ENCODE results near the gene CALD1. TPM values are rescaled to one million over a fixed set of nuclear protein-coding genes. Genes with fewer than 3 reads are reported as not detected.

Gene CALD1
- total RNA-seq, 1 experiment from 2014 or later = 47.9 TPM

GRCh38 chr7:134767520-134768168 is 11.8 kb upstream of the CALD1 start:
- no peak for DNase-seq (ENCODE audit: low spot score)
- no peaks in the 10 kb centered on the region for H3K4me1 ChIP-seq (ENCODE audit: insufficient read depth, low read length, poor library complexity, severe bottlenecking)
- ChIA-PET CTCF (interaction anchor here (0.6 kb wide), 1 partner anchor 770 kb away, joined by 3 read pairs; no protein-coding TSS in a partner anchor), POLR2A (ENCODE audit: low non-redundant PET) (no interaction called here)
- no peaks in the 10 kb centered on the region for H3K9me3 ChIP-seq (ENCODE audit: low read depth, low read length, poor library complexity, severe bottlenecking)
- no peak overlapping the region for H3K4me3 ChIP-seq (ENCODE audit: low read depth, low read length, poor library complexity, severe bottlenecking)
- H3K27ac ChIP-seq (ENCODE audit: low read depth, low read length, poor library complexity, severe bottlenecking) = no peak overlapping the region
- no peaks in the 10 kb centered on the region for H3K27me3 ChIP-seq (replicated peaks; ENCODE audit: insufficient read depth, low read depth, low read length, poor library complexity)
- no TSS peak for BruUV-seq (replicated peaks)
- intact Hi-C loops (cut with micrococcal nuclease; ENCODE audit: unreplicated experiment) = no loop called here
- H3K36me3 ChIP-seq (ENCODE audit: insufficient read depth, low read length, poor library complexity, severe bottlenecking) = no peaks in the 10 kb centered on the region
- no peak for TF ChIP-seq EZH2 (IDR thresholded peaks at IDR 0.05; ENCODE audit: borderline replicate concordance, low read depth, low read length, poor library complexity, severe bottlenecking)
- TF ChIP-seq, protein P1, sequence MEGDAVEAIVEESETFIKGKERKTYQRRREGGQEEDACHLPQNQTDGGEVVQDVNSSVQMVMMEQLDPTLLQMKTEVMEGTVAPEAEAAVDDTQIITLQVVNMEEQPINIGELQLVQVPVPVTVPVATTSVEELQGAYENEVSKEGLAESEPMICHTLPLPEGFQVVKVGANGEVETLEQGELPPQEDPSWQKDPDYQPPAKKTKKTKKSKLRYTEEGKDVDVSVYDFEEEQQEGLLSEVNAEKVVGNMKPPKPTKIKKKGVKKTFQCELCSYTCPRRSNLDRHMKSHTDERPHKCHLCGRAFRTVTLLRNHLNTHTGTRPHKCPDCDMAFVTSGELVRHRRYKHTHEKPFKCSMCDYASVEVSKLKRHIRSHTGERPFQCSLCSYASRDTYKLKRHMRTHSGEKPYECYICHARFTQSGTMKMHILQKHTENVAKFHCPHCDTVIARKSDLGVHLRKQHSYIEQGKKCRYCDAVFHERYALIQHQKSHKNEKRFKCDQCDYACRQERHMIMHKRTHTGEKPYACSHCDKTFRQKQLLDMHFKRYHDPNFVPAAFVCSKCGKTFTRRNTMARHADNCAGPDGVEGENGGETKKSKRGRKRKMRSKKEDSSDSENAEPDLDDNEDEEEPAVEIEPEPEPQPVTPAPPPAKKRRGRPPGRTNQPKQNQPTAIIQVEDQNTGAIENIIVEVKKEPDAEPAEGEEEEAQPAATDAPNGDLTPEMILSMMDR (conservative IDR thresholded peaks at IDR 0.05; ENCODE audit: low read depth, low read length) = no peak

DNA sequence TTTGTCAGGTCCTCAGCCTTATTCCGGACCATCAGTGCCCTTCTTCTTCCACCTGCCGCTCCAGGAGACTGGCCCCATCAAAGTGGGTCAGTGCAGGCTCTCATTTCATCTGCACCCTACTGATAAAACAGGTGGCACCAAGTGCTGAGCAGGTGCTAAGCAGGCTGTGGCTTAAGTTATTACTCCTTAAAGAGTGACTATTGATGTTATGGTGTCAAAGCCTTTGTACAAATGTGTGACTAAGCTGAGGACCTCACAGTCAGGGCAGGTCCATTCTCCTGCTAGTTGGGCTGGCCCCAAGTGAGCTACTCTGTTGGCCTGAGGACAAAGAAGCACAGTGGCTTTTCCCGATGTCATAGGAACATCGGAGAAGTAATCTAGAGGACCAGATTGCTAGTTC is 11.2 kb upstream of the CALD1 start:
- DNase-seq (ENCODE audit: low spot score) = no peak
- H3K9me3 ChIP-seq (ENCODE audit: low read depth, low read length, poor library complexity, severe bottlenecking) = no peaks in the 10 kb centered on the region
- intact Hi-C loops (cut with micrococcal nuclease; ENCODE audit: unreplicated experiment) = no loop called here
- ChIA-PET CTCF (no interaction called here), POLR2A (ENCODE audit: low non-redundant PET) (no interaction called here)
- TF ChIP-seq EZH2 (IDR thresholded peaks at IDR 0.05; ENCODE audit: borderline replicate concordance, low read depth, low read length, poor library complexity, severe bottlenecking) = no peak
- TF ChIP-seq, protein P1 (conservative IDR thresholded peaks at IDR 0.05; ENCODE audit: low read depth, low read length) = no peak
- no peak overlapping the region for H3K27ac ChIP-seq (ENCODE audit: low read depth, low read length, poor library complexity, severe bottlenecking)
- H3K36me3 ChIP-seq (ENCODE audit: insufficient read depth, low read length, poor library complexity, severe bottlenecking) = no peaks in the 10 kb centered on the region
- no peaks in the 10 kb centered on the region for H3K27me3 ChIP-seq (replicated peaks; ENCODE audit: insufficient read depth, low read depth, low read length, poor library complexity)
- no peak overlapping the region for H3K4me3 ChIP-seq (ENCODE audit: low read depth, low read length, poor library complexity, severe bottlenecking)
- BruUV-seq (replicated peaks) = no TSS peak
- H3K4me1 ChIP-seq (ENCODE audit: insufficient read depth, low read length, poor library complexity, severe bottlenecking) = no peaks in the 10 kb centered on the region

GRCh38 chr7:134770676-134771075 is 8.8 kb upstream of the CALD1 start:
- ChIA-PET CTCF (no interaction called here), POLR2A (ENCODE audit: low non-redundant PET) (no interaction called here)
- H3K36me3 ChIP-seq (ENCODE audit: insufficient read depth, low read length, poor library complexity, severe bottlenecking) = no peaks in the 10 kb centered on the region
- BruUV-seq (replicated peaks) = no TSS peak
- no peaks in the 10 kb centered on the region for H3K9me3 ChIP-seq (ENCODE audit: low read depth, low read length, poor library complexity, severe bottlenecking)
- H3K27ac ChIP-seq (ENCODE audit: low read depth, low read length, poor library complexity, severe bottlenecking) = no peak overlapping the region
- no peaks in the 10 kb centered on the region for H3K4me1 ChIP-seq (ENCODE audit: insufficient read depth, low read length, poor library complexity, severe bottlenecking)
- intact Hi-C loops (cut with micrococcal nuclease; ENCODE audit: unreplicated experiment) = no loop called here
- H3K4me3 ChIP-seq (ENCODE audit: low read depth, low read length, poor library complexity, severe bottlenecking) = no peak overlapping the region
- no peaks in the 10 kb centered on the region for H3K27me3 ChIP-seq (replicated peaks; ENCODE audit: insufficient read depth, low read depth, low read length, poor library complexity)
- TF ChIP-seq, protein P1 (conservative IDR thresholded peaks at IDR 0.05; ENCODE audit: low read depth, low read length) = no peak
- no peak for TF ChIP-seq EZH2 (IDR thresholded peaks at IDR 0.05; ENCODE audit: borderline replicate concordance, low read depth, low read length, poor library complexity, severe bottlenecking)
- DNase-seq (ENCODE audit: low spot score) = no peak
